Measurements from ENCODE around the gene CAPNS1. TPM values are rescaled to one million over a fixed set of nuclear protein-coding genes. Genes with fewer than 3 reads are reported as not detected.
"Not testable (repeated sequence)": the region's sequence is repeated elsewhere in the genome, so short reads cannot be mapped to it uniquely, and the experiment has no call there.

CAPNS1 gene
- total and polyA plus RNA-seq, 12 donors, result 745 to 1,095 (median 894) TPM

GRCh38 chr19:36128392-36128736, 11.5 kb upstream of the CAPNS1 start:
- DNase-seq (peak in 1 of 2 donors; percentile 39), ATAC-seq (peak; percentile 3 to 26 (median 14))
- H3K36me3 ChIP-seq, result peaks cover 0 to 31% (median 19%) of the 10 kb centered on the region in 9 donors
- TF ChIP-seq CTCF (IDR thresholded peaks at IDR 0.05), result no peak
- H3K4me3 ChIP-seq, result peak overlapping the region; percentile 13 to 64 (median 51)
- peaks cover 0 to 45% (median 16%) of the 10 kb centered on the region in 9 donors for H3K4me1 ChIP-seq
- intact Hi-C loops (cut with DNase I), result loop anchor here in 6 of 10 donors (1.0 to 10.0 kb wide), 7 partner anchors 11 to 364 kb away; partner anchors contain the start of genes COX7A1 (in 1 of the 6) and LRFN3 (in 1 of the 6)
- H3K27ac ChIP-seq, result peak overlapping the region; percentile 71 to 97 (median 93)
- no peaks in the 10 kb centered on the region for H3K27me3 ChIP-seq
- WGBS, 2 donors, result 14% methylated on average over 10 of the region's 10 CpGs
- H3K9me3 ChIP-seq, result no peaks in the 10 kb centered on the region

- H3K4me3 ChIP-seq; H3K9me3 ChIP-seq; intact Hi-C loops (cut with DNase I); DNase-seq; H3K27me3 ChIP-seq; ATAC-seq; H3K36me3 ChIP-seq: not testable (repeated sequence)
- peak overlapping the region in 1 of 10 donors; percentile 59 for H3K27ac ChIP-seq
- WGBS, 2 donors, result 65 to 74% methylated on average over 6 of the region's 6 CpGs
- peaks cover 0 to 46% (median 17%) of the 10 kb centered on the region in 9 donors for H3K4me1 ChIP-seq
These were observed 8.6 kb upstream of the CAPNS1 start for GRCh38 chr19:36131221-36131620.

GRCh38 chr19:36134867-36135266, 5.0 kb upstream of the CAPNS1 start:
- DNase-seq; intact Hi-C loops (cut with DNase I); H3K27me3 ChIP-seq; H3K27ac ChIP-seq; H3K4me3 ChIP-seq; H3K9me3 ChIP-seq; ATAC-seq; H3K36me3 ChIP-seq: not testable (repeated sequence)
- 92 to 96% methylated on average over 4 of the region's 4 CpGs for WGBS, 2 donors
- peaks cover 0 to 42% (median 11%) of the 10 kb centered on the region in 9 donors for H3K4me1 ChIP-seq

DNA sequence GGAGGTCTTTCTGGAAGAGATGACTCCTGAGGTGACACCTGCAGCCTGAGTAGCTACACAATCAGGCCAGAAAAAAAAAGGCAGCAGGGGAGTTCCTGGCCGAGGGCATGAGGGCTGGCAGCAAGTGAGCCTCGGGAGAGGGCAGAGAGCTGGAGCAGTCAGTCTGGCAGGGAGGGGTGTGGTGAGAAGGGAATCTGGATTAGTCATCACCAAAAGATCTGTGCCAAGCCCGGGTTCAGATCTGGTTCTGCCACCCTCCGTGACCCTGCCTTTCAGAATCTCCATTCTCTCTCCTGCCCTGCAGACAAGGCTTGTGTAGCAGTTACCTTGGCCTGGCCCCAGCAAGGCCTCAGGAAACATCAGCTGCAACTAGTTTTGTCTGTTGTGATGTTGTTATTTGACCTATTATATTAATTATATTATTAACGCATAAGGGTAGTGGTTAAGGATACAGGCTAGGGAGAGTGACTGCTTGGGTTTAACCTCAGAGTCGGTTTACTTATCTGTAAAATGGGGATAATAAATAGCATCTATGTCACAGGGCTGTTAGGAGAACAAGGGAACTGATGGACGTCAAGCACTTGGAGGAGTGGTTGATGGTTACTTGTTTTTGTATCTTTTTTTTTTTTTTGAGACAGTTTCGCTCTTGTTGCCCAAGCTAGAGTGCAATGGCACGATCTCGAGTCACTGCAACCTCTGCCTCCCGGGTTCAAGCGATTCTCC, 2.7 kb upstream of the CAPNS1 start:
- Histone ChIP-seq H3K27ac (peak overlapping the region in 9 of 10 donors; percentile 27 to 81 (median 68)), H3K4me3 (no peak overlapping the region), H3K36me3 (peaks cover 0 to 7% (median 4%) of the 10 kb centered on the region in 9 donors), H3K9me3 (no peaks in the 10 kb centered on the region), H3K27me3 (no peaks in the 10 kb centered on the region), H3K4me1 (peaks cover 0 to 36% (median 21%) of the 10 kb centered on the region in 9 donors)
- 61% methylated on average over 12 of the region's 12 CpGs for WGBS, 2 donors
- ATAC-seq, result peak in 3 of 8 donors; percentile 36 to 49 (median 39)
- peak; percentile 48 to 63 for DNase-seq
- TF ChIP-seq CTCF (IDR thresholded peaks at IDR 0.05), result no peak
- intact Hi-C loops (cut with DNase I), result no loop called here

GRCh38 chr19:36139120-36139472, 770 bp upstream of the CAPNS1 start:
- Histone ChIP-seq H3K27ac (peak overlapping the region; percentile 89 to 100 (median 99)), H3K9me3 (no peaks in the 10 kb centered on the region), H3K36me3 (peaks cover 0 to 27% (median 19%) of the 10 kb centered on the region in 9 donors), H3K4me1 (peaks cover 0 to 34% (median 21%) of the 10 kb centered on the region in 9 donors), H3K27me3 (no peaks in the 10 kb centered on the region), H3K4me3 (peak overlapping the region; percentile 73 to 99 (median 88))
- TF ChIP-seq CTCF (IDR thresholded peaks at IDR 0.05), result no peak
- intact Hi-C loops (cut with DNase I), result loop anchor here in 1 of 10 donors (1.0 kb wide), 1 partner anchor 11 kb away; no protein-coding TSS in a partner anchor
- 67% methylated on average over 7 of the region's 7 CpGs for WGBS, 2 donors
- DNase-seq (no peak), ATAC-seq (no peak)
